CD14-positive monocyte (primary cell): Measurements from ENCODE around the gene HDAC4. TPM values are rescaled to one million over a fixed set of nuclear protein-coding genes. Genes with fewer than 3 reads are reported as not detected.

Experiments
- DNase-seq, 3 donors: peaks; one replicate each; pipeline ENCODE4 v3.0.0-alpha.2; 2011 to 2022
- H2AFZ ChIP-seq: 2 replicates; pipeline ENCODE4 v1.6.0; 2012; ENCODE audit warnings: mild to moderate bottlenecking, low read depth, low read length, inconsistent platforms; ENCODE audit not compliant: insufficient read depth, poor library complexity, severe bottlenecking
- H3K27ac ChIP-seq, 2 donors: 1 replicate in 1 of 2; 2 replicates in 1 of 2; pipeline ENCODE4 v1.5.1; 2012 to 2013; ENCODE audit warnings: low read length in 2 of 2, control low read depth in 1 of 2, inconsistent platforms in 1 of 2, low read depth in 1 of 2, mild to moderate bottlenecking in 1 of 2
- H3K27me3 ChIP-seq, 2 donors: one replicate each; pipeline versions ENCODE4 v1.6.0 to v1.6.1; 2011 to 2013; ENCODE audit warnings: low read length in 2 of 2; ENCODE audit not compliant: control insufficient read depth in 2 of 2, insufficient read depth in 2 of 2
- H3K36me3 ChIP-seq, 2 donors: replicated peaks in 1 of 2; 1 replicate in 1 of 2; 2 replicates in 1 of 2; pipeline versions ENCODE4 v1.5.1 to v1.6.1; 2012 to 2013; ENCODE audit warnings: low read length in 2 of 2, control low read depth in 1 of 2, inconsistent platforms in 1 of 2, mild to moderate bottlenecking in 1 of 2; ENCODE audit not compliant: insufficient read depth in 2 of 2, control insufficient read depth in 1 of 2
- H3K4me1 ChIP-seq, 2 donors: 1 replicate in 1 of 2; 2 replicates in 1 of 2; pipeline versions ENCODE4 v1.5.1 to v1.6.1; 2012 to 2013; ENCODE audit warnings: low read length in 2 of 2, control low read depth in 1 of 2, inconsistent platforms in 1 of 2, mild to moderate bottlenecking in 1 of 2, moderate library complexity in 1 of 2; ENCODE audit not compliant: insufficient read depth in 2 of 2, control insufficient read depth in 1 of 2
- H3K4me2 ChIP-seq: replicated peaks from 2 replicates; pipeline ENCODE3; 2012; ENCODE audit warnings: low read length, moderate library complexity, mild to moderate bottlenecking; ENCODE audit not compliant: poor library complexity, severe bottlenecking; ENCODE audit errors: extremely low read depth
- H3K4me3 ChIP-seq, 3 experiments: fragments of 200-600 bp in 1 of 3; sonication (generic) in 1 of 3; replicated peaks in 1 of 3; 1 replicate in 2 of 3; 2 replicates in 1 of 3; pipeline ENCODE4 v1.5.1; 2011 to 2013; ENCODE audit warnings: low read length in 3 of 3, mild to moderate bottlenecking in 3 of 3, control low read depth in 2 of 3, low read depth in 2 of 3, inconsistent platforms in 1 of 3, moderate library complexity in 1 of 3
- H3K79me2 ChIP-seq: 2 replicates; pipeline ENCODE4 v1.6.0; 2012; ENCODE audit warnings: mild to moderate bottlenecking, control low read depth, inconsistent platforms, low read length, moderate library complexity; ENCODE audit not compliant: insufficient read depth
- H3K9ac ChIP-seq: 2 replicates; pipeline ENCODE4 v1.6.0; 2017; ENCODE audit warnings: low read length, mild to moderate bottlenecking; ENCODE audit not compliant: insufficient read depth, poor library complexity, severe bottlenecking
- H3K9me3 ChIP-seq, 2 donors: replicated peaks in 1 of 2; 1 replicate in 1 of 2; 2 replicates in 1 of 2; pipeline versions ENCODE4 v1.5.1 to v1.6.1; 2012 to 2013; ENCODE audit warnings: low read length in 2 of 2, control low read depth in 1 of 2; ENCODE audit not compliant: control insufficient read depth in 1 of 2, insufficient read depth in 1 of 2
- H4K20me1 ChIP-seq: 2 replicates; pipeline ENCODE4 v1.6.0; 2012; ENCODE audit warnings: mild to moderate bottlenecking, low read length, control low read depth, moderate library complexity; ENCODE audit not compliant: insufficient read depth
- H3K27ac Mint-ChIP-seq, 7 donors: one replicate each; pipeline ENCODE4 v1.8.0; 2020; ENCODE audit warnings: mild to moderate bottlenecking in 7 of 7, mixed read lengths in 7 of 7, moderate library complexity in 6 of 7, inconsistent platforms in 2 of 7
- H3K27me3 Mint-ChIP-seq, 3 donors: one replicate each; pipeline ENCODE4 v1.8.0; 2021 to 2022; ENCODE audit warnings: low read depth in 3 of 3, mild to moderate bottlenecking in 3 of 3, mixed read lengths in 3 of 3, moderate library complexity in 3 of 3, inconsistent platforms in 1 of 3
- H3K36me3 Mint-ChIP-seq, 2 donors: one replicate each; pipeline ENCODE4 v1.8.0; 2020; ENCODE audit warnings: mixed read lengths in 2 of 2, inconsistent platforms in 1 of 2, mild to moderate bottlenecking in 1 of 2
- H3K4me1 Mint-ChIP-seq: one replicate; pipeline ENCODE4 v1.8.0; 2020; ENCODE audit warnings: mild to moderate bottlenecking, mixed read lengths
- H3K4me3 Mint-ChIP-seq, 2 donors: one replicate each; pipeline ENCODE4 v1.8.0; 2020; ENCODE audit warnings: mild to moderate bottlenecking in 2 of 2, mixed read lengths in 2 of 2, moderate library complexity in 1 of 2
- H3K9me3 Mint-ChIP-seq, 7 donors: one replicate each; pipeline ENCODE4 v1.8.0; 2020 to 2022; ENCODE audit warnings: mixed read lengths in 7 of 7, mild to moderate bottlenecking in 6 of 7, moderate library complexity in 6 of 7, inconsistent platforms in 2 of 7
- CTCF ChIP-seq: fragments of 200-600 bp; IDR thresholded peaks from one replicate; pipeline ENCODE4 v1.8.0; 2022; ENCODE audit warnings: antibody characterized with exemption, mild to moderate bottlenecking
- WGBS: methylation state at CpG from one replicate; pipeline ENCODE4 v1.1.5; 2013; ENCODE audit warnings: missing lambda C conversion rate; ENCODE audit not compliant: insufficient coverage; 5-methylcytosine and 5-hydroxymethylcytosine counted together
- intact Hi-C, 2 donors: fragments of 100-400 bp; cut with micrococcal nuclease; formaldehyde crosslinking; loops; one replicate each; pipeline versions ENCODE4 v1.15.0 to v1.15.1; 2023
- polyA plus RNA-seq, 3 donors: library from polyadenylated mRNA; depleted of rRNA in 1 of 3; unstranded in 2 of 3; stranded (reverse) in 1 of 3; fragments of 300-500 nt in 2 of 3; fragments of >200 nt in 1 of 3; fragmentation: Illumina TruSeq in 2 of 3; gene quantifications; 1 replicate in 2 of 3; 2 replicates in 1 of 3; pipeline ENCODE4 v1.2.3, GENCODE V29; 2012 to 2021

HDAC4 gene
- polyA plus RNA-seq, 3 donors: 3.3 to 23.0 (median 4.5) TPM

GRCh38 chr2:239006622-239007285 lies 394.1 kb downstream of the HDAC4 start:
- no peaks in the 10 kb centered on the region for H4K20me1 ChIP-seq
- peak overlapping the region in 2 of 7 donors; percentile 48 to 68 for H3K27ac Mint-ChIP-seq
- no peak overlapping the region for H3K9ac ChIP-seq
- TF ChIP-seq CTCF: no peak
- no peaks in the 10 kb centered on the region for H3K4me1 ChIP-seq
- peaks cover 4 to 30% (median 8%) of the 10 kb centered on the region in 3 donors for H3K27me3 Mint-ChIP-seq
- H3K27ac ChIP-seq: no peak overlapping the region
- H3K9me3 Mint-ChIP-seq: peaks cover 6 to 16% (median 9%) of the 10 kb centered on the region in 7 donors
- H3K4me3 Mint-ChIP-seq: no peak overlapping the region
- H3K4me3 ChIP-seq: no peak overlapping the region
- DNase-seq: no peak
- no peaks in the 10 kb centered on the region for H3K79me2 ChIP-seq
- peaks cover 0 to 7% of the 10 kb centered on the region in 2 donors for H3K9me3 ChIP-seq
- H3K27me3 ChIP-seq: no peaks in the 10 kb centered on the region
- 89% methylated on average over 8 of the region's 10 CpGs for WGBS
- no peaks in the 10 kb centered on the region for H3K4me1 Mint-ChIP-seq
- no peaks in the 10 kb centered on the region for H3K36me3 ChIP-seq
- H2AFZ ChIP-seq: no peak overlapping the region
- no peaks in the 10 kb centered on the region for H3K36me3 Mint-ChIP-seq
- no peak overlapping the region for H3K4me2 ChIP-seq
- intact Hi-C loops: no loop called here

- no peak overlapping the region for H3K9ac ChIP-seq
- no peak for TF ChIP-seq CTCF
- no peak overlapping the region for H3K4me3 ChIP-seq
- no peak overlapping the region for H3K4me2 ChIP-seq
- H3K9me3 ChIP-seq: peaks cover 0 to 12% of the 10 kb centered on the region in 2 donors
- Mint-ChIP-seq H3K27me3 (peaks cover 4 to 28% (median 8%) of the 10 kb centered on the region in 3 donors), H3K9me3 (peaks cover 6 to 19% (median 11%) of the 10 kb centered on the region in 7 donors), H3K4me1 (no peaks in the 10 kb centered on the region), H3K36me3 (no peaks in the 10 kb centered on the region), H3K4me3 (no peak overlapping the region), H3K27ac (no peak overlapping the region)
- H4K20me1 ChIP-seq: no peaks in the 10 kb centered on the region
- no peak overlapping the region for H2AFZ ChIP-seq
- H3K36me3 ChIP-seq: no peaks in the 10 kb centered on the region
- DNase-seq: no peak
- H3K27me3 ChIP-seq: no peaks in the 10 kb centered on the region
- 76% methylated on average over 2 of the region's 4 CpGs for WGBS
- H3K79me2 ChIP-seq: no peaks in the 10 kb centered on the region
- no peaks in the 10 kb centered on the region for H3K4me1 ChIP-seq
- intact Hi-C loops: no loop called here
- no peak overlapping the region for H3K27ac ChIP-seq
Measured at GRCh38 chr2:239005586-239005985, 395.2 kb downstream of the HDAC4 start.
